Measurements from ENCODE around the gene IRX4.

DNA sequence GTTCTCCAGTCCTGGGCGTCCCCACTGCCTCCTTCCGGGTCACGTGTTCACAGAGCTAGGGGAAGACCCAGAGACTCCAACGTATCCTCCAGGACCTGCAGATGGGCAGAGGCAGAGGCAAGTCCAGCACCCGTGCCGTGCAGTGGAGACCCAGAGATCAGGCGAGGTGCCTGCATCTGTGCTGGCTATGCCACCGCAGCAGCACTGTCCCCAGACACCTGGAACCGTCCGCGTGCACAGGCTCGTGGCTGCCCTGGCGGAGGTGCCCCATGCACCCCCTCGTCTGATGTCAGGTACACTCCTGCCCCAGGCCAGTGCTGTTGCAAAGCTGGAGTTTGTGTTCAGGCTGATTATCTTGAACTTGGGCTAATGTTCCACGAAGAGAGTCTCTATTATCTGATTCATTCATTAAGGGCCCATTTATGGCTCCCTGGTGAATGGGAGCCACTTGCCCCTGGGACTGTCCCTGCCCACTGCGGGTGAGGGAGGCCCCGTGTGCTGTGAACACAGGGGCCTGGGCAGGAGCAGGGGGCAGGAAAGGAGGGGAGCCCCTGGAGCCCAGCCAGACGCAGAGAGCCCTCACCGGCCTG is 13.7 kb downstream of the IRX4 start:
- TF ChIP-seq RAD21 (IDR thresholded peaks at IDR 0.05; ENCODE audit: low read depth) = no peak
- TF ChIP-seq YY1 (IDR thresholded peaks at IDR 0.05; ENCODE audit: low read depth) = no peak
- no peak for TF ChIP-seq ZBTB7A (IDR thresholded peaks at IDR 0.05; ENCODE audit: low read depth)
- no peak for TF ChIP-seq EGR1 (IDR thresholded peaks at IDR 0.05)
- TF ChIP-seq, protein P1, sequence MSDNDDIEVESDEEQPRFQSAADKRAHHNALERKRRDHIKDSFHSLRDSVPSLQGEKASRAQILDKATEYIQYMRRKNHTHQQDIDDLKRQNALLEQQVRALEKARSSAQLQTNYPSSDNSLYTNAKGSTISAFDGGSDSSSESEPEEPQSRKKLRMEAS (IDR thresholded peaks at IDR 0.05) = no peak
- TF ChIP-seq EP300 (IDR thresholded peaks at IDR 0.05; ENCODE audit: borderline replicate concordance) = no peak
- TF ChIP-seq TCF12 (IDR thresholded peaks at IDR 0.05; ENCODE audit: low read depth) = no peak
- no peak for TF ChIP-seq FOXM1 (IDR thresholded peaks at IDR 0.05; ENCODE audit: borderline replicate concordance, low read depth)
- no peak for TF ChIP-seq TAF1 (IDR thresholded peaks at IDR 0.05; ENCODE audit: low read depth)
- TF ChIP-seq NFIC (IDR thresholded peaks at IDR 0.05) = no peak
- TF ChIP-seq, protein P2, sequence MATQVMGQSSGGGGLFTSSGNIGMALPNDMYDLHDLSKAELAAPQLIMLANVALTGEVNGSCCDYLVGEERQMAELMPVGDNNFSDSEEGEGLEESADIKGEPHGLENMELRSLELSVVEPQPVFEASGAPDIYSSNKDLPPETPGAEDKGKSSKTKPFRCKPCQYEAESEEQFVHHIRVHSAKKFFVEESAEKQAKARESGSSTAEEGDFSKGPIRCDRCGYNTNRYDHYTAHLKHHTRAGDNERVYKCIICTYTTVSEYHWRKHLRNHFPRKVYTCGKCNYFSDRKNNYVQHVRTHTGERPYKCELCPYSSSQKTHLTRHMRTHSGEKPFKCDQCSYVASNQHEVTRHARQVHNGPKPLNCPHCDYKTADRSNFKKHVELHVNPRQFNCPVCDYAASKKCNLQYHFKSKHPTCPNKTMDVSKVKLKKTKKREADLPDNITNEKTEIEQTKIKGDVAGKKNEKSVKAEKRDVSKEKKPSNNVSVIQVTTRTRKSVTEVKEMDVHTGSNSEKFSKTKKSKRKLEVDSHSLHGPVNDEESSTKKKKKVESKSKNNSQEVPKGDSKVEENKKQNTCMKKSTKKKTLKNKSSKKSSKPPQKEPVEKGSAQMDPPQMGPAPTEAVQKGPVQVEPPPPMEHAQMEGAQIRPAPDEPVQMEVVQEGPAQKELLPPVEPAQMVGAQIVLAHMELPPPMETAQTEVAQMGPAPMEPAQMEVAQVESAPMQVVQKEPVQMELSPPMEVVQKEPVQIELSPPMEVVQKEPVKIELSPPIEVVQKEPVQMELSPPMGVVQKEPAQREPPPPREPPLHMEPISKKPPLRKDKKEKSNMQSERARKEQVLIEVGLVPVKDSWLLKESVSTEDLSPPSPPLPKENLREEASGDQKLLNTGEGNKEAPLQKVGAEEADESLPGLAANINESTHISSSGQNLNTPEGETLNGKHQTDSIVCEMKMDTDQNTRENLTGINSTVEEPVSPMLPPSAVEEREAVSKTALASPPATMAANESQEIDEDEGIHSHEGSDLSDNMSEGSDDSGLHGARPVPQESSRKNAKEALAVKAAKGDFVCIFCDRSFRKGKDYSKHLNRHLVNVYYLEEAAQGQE (IDR thresholded peaks at IDR 0.05; ENCODE audit: low read depth) = no peak
- TF ChIP-seq CREB1 (IDR thresholded peaks at IDR 0.05; ENCODE audit: low read depth) = no peak
- TF ChIP-seq, protein P3, sequence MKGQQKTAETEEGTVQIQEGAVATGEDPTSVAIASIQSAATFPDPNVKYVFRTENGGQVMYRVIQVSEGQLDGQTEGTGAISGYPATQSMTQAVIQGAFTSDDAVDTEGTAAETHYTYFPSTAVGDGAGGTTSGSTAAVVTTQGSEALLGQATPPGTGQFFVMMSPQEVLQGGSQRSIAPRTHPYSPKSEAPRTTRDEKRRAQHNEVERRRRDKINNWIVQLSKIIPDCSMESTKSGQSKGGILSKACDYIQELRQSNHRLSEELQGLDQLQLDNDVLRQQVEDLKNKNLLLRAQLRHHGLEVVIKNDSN (IDR thresholded peaks at IDR 0.05) = peak; percentile 32; the same call in 1 of the 2 replicates
